T-helper 1 cell treated with Interleukin-12 subunit alpha and Interleukin-12 subunit beta and Interleukin-4 antibody, amounts not matched to agents 30 ng/mL and 1 ng/mL, for 36 hours (primary cell): ENCODE data around the gene CAMSAP3. TPM values are rescaled to one million over a fixed set of nuclear protein-coding genes. Genes with fewer than 3 reads are reported as not detected.
"Not testable (repeated sequence)": the region's sequence is repeated elsewhere in the genome, so short reads cannot be mapped to it uniquely, and the experiment has no call there.

Source experiments
- intact Hi-C: fragments of 100-400 bp; cut with micrococcal nuclease; formaldehyde crosslinking; loops from one replicate; pipeline ENCODE4 v1.15.1; 2024
- total RNA-seq: library from RNA; stranded (reverse); gene quantifications from 2 replicates; pipeline ENCODE4 v1.2.3, GENCODE V29; 2022

CAMSAP3 gene
- total RNA-seq, 1 donor from 2014 or later, result 0.34 TPM

DNA sequence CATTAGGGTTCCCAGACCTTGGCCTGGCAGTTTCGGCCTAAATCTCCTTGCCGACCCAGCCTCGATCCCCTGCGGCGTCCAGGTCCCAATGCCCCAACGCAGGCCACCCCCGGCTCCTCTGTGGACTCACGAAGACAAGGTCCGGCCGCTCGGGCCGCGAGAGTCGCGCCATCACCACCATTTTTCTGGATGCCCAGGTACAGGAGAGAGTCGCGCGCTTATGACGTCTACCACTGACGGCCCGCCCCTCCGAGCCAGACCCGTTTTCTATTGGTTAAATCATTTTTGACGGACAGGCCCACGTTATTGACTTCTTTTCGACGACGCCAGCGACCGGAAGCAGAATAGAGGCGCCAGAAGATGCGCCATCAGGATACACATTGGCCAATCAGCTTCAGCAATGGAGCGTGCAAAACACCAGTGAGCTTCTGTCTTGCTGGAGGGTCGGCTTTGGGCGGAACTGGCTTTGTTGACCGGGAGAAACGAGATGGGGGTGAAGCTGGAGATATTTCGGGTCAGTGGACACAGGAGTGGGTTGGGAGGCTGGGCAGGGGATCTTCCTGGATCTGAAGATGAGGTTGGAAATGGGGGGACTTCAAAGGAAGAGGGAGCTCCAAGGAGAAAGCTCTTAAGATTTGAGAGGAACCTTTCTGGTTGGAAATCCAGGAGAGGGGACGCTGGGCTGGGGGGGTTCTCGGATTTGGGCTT lies 33.8 kb downstream of the CAMSAP3 start, which contains the start of the genes PET100 and XAB2:
Gene PET100, plus strand, starts transcription at position 447 of the 708 bp plus-strand sequence. Its CDS starts 41 bp downstream, at position 488.
Gene XAB2, minus strand, starts transcription at position 199 of the 708 bp plus-strand sequence. Its CDS starts 18 bp downstream, at position 181.
- intact Hi-C loops, result loop anchor here (1.0 to 2.0 kb wide), 9 partner anchors 8 to 314 kb away; partner anchors contain the start of genes MAP2K7, MCOLN1, PNPLA6 and STXBP2

DNA sequence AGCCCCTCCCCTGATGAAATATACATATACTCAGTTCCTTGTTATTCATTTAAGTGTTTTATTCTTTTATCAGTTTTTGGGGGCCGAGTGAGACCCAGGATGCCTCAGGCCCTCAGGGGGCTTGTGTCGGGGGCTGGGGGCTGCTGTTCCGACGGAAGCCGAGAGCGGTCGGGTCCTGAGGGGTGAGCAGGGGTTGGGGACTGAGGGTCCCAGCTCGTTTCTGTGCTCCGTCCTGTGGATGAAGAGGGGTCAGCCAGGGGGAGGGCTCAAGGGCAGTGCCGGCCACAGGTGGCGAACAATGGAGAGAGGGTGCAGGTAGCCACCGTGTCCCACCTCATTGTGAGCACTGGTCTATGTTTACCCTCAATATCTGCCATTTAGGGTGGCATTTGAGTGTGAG lies 35.9 kb downstream of the CAMSAP3 start:
- intact Hi-C loops, result no loop called here

DNA sequence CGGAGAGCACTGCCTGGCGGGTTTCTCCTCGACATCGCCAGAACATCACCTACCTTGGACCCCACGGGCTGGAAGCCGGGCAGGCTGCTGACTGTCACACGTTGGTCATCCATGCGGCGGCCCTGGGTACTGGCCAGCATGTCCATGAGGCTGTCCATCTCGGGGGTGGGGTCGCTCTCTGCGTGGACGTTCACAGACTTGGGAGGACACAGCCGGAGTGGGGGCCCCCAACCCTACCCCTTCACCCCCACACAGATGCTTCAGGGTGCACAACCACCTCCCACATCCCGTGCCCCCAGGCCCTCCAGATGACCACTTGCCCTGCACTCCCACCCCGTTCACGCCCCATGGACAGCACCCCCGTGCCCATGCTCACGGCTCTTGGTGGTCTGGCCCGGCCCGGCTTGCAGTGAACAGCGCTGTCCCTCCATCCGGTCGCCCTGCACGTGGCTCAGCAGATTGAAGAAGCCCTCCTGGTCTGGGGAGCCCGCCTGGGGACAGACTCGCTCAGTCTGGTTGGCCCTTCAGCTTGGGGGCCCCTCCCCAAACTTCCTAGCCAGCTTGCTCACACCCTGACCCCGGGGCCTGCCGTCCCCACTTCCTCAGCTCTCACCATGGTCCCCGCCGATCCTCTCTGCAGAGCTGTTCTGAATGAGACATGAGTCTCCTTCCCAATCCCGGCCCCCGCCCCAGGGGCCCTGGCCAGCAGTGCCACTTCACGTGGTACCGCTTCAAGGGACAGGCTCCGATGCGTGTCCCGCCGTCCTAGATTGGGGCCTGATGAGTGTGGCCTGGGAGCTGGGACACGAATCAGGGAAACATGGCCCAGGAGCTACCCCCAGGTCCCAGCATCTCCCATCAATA lies 36.9 kb downstream of the CAMSAP3 start:
- intact Hi-C loops, result no loop called here

- intact Hi-C loops, result no loop called here
These were observed 38.0 kb downstream of the CAMSAP3 start, which contains the start of gene PCP2 for GRCh38 chr19:7633698-7634097. Gene PCP2 (minus strand): TSS chr19:7633719. CDS start chr19:7633457, 262 bp downstream.

GRCh38 chr19:7635670-7636069 lies 40.0 kb downstream of the CAMSAP3 start:
- intact Hi-C loops, result no loop called here

DNA sequence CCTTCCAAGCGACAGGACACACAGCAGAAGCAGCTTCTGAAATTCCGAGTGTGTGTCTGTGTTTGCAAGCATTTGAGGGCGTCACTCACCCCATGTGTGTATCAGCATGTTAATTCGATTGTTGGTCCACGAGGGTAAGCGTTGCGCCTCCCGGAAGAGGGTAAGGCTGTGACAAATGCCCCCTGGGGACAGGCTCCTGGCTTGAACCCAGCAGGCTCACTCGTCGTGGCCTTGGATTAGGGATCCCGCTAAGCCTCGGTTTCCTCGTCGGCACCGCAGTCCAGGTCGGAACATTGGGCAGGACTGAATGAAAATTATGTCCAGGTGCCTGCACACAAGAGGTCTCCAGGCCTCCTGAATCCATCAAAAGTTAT lies 40.6 kb downstream of the CAMSAP3 start:
- intact Hi-C loops, result no loop called here

DNA sequence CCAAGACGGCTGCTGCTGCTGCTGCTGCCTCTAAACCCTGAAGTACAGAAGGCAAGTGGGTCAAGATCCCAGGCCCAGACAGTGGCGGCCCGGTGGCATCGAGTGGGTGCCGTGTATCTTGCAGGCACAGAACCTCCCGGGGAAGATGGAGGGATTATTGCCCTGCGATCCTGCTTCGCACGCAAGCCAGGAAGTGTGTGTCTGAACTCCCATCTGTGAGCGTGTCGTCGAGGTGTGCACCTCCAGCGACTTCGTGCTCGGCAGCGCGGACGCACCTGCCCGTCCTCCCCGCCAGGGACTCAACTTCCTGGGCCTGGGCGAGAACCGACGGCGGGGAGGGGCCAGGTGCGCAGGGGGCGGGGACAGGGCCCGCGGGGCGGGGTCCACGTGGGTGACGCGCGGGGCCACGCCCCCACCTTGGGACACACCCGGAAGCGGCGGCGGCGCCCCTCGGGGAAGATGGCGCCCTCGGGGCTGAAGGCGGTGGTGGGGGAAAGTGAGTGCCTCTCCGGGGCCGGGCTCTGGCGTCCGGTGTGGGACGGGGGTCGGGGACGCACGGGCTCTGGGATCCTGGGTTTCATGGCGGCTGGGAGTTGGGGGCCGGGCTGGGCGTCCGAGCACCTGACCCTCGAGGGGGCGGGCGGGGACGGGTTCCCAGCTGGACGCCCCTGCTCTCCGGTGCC lies 41.2 kb downstream of the CAMSAP3 start, which contains the start of gene STXBP2:
Gene STXBP2, plus strand, starts transcription at position 420 of the 683 bp plus-strand sequence. Its CDS starts 40 bp downstream, at position 460.
- intact Hi-C loops, result loop anchor here (1.0 kb wide), 3 partner anchors 8 to 192 kb away; partner anchors contain the start of genes PET100 and XAB2

GRCh38 chr19:7637374-7638256 lies 42.0 kb downstream of the CAMSAP3 start:
- intact Hi-C loops, result loop anchor here (1.0 kb wide), 3 partner anchors 8 to 192 kb away; partner anchors contain the start of genes PET100 and XAB2

DNA sequence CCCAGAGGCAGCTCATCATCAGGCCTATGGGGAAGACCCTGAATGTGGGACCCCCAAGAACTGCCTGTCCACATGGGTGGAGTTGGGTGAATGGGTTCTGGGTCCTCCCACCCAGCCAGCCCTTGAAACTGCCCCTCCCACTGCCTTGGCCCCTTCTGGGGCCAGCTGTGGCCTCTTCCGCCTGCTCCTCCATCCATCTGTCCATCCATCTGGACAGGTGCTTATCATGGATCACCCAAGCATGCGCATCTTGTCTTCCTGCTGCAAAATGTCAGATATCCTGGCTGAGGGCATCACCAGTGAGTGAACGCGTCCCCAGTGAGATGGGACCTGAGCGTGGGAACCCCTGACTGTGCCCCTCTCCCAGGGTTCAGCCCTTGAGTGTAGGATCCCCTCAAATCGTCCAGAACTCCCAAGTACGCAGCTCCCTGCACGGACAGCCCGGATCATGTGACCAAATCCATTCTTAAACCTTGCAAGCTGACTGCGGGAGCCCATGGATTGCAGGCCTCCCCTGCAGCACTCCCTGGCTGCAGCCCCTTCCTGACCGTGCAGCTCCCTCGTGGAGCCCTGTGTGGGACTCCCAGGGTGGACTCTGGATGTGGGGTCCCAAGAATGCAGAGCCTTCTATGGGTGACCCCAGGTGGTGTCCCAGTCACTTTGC lies 43.3 kb downstream of the CAMSAP3 start:
- intact Hi-C loops, result no loop called here

GRCh38 chr19:7639863-7640348 lies 44.2 kb downstream of the CAMSAP3 start:
- intact Hi-C loops, result no loop called here

DNA sequence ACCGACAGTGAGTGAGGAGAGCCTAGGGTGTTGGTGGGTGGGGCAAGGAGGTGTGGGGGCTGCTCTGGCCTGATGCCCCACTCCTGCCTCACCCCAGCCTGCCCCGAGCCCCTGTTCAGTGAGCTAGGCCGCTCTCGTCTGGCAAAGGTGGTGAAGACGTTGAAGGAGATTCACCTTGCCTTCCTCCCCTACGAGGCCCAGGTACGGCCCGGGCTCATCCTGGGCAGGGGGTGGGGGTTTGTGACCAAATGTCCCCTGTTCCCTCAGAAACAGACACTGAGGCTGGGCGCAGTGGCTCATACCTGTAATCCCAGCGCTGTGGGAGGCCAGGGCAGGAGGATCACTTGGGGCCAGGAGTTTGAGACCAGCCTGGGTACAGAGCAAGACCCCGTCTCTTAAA lies 45.1 kb downstream of the CAMSAP3 start:
- intact Hi-C loops, result no loop called here

- intact Hi-C loops, result no loop called here
These were observed 45.9 kb downstream of the CAMSAP3 start for GRCh38 chr19:7641290-7642276.

DNA sequence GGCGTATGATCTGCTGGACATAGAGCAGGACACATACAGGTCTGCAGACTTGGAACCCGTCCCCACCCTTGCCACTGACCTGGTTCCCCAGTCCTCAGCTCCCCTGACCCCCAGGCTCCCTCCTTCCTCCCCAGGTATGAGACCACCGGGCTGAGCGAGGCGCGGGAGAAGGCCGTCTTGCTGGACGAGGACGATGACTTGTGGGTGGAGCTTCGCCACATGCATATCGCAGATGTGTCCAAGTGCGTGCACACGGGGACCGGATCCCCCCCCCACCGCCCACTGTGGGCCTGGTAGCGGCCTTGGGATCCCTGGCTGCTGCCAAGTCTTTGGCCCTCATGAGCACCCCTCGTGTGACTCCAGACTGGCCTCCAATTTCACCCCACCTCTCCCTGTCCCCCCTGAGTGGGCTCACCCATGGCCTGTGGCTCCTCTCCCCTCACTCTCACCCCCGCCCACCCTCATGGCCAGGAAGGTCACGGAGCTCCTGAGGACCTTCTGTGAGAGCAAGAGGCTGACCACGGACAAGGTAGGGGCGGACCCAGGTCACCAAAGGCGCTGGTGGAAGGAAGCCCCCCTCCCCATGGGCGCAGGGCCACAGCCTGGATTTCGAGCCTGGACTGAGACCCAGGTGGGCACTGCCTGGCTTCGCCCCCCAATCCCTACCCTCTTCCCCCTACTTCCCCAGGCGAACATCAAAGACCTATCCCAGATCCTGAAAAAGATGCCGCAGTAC lies 46.8 kb downstream of the CAMSAP3 start:
- intact Hi-C loops, result no loop called here

- intact Hi-C loops, result no loop called here
These were observed 47.4 kb downstream of the CAMSAP3 start for GRCh38 chr19:7643031-7643415.

GRCh38 chr19:7643629-7644549 lies 48.2 kb downstream of the CAMSAP3 start:
- intact Hi-C loops, result not testable (repeated sequence)

DNA sequence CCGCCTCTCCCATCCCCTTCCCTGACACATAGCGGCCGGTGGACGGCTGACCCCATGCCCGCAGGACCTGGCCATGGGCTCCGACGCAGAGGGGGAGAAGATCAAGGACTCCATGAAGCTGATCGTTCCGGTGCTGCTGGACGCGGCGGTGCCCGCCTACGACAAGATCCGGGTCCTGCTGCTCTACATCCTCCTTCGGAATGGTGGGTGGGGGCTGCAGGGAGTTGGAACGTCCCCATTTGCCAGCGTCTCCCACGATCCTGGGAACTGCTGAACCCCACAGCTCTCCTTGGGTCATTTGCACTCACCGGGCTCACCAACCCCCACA lies 48.9 kb downstream of the CAMSAP3 start:
- intact Hi-C loops, result no loop called here

DNA sequence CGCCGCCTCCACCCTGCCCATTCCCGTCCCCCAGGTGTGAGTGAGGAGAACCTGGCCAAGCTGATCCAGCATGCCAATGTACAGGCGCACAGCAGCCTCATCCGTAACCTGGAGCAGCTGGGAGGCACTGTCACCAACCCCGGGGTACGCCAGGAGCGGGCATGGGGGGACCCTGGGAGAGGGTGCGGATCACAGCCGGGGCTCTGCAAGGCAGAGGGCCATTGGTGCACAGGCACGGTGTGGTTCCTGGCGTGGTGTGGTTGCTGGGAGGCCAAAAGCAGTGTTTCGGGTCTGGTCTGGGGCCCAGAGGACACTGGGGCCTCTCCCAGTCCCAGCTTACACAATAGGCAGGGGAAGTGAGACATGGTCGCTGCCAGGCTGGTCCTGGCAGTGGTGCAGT lies 49.5 kb downstream of the CAMSAP3 start:
- intact Hi-C loops, result no loop called here
